ENCODE results near the gene MIEF1. TPM values are rescaled to one million over a fixed set of nuclear protein-coding genes. Genes with fewer than 3 reads are reported as not detected.

Gene MIEF1
- total RNA-seq (2022; extraction: Qiagen RNA extraction): 23.1 to 27.1 TPM (median 24.3 TPM) in 5 replicates

GRCh38 chr22:39502109-39502788 is at the start of gene MIEF1:
Gene MIEF1 (plus strand): TSS chr22:39502290. CDS start chr22:39511295, 9,005 bp downstream.

GRCh38 chr22:39456522-39457197 is 45.4 kb upstream of the MIEF1 start, which contains the start of gene MGAT3:
Gene MGAT3 (plus strand): TSS chr22:39457012. CDS start chr22:39487348, 30,336 bp downstream.

GRCh38 chr22:39520226-39521105 is 18.4 kb downstream of the MIEF1 start, which contains the start of gene ATF4:
Gene ATF4 (plus strand): TSS chr22:39520562. CDS start chr22:39521446, 884 bp downstream.

GRCh38 chr22:39532215-39533073 is 30.4 kb downstream of the MIEF1 start, which contains the start of gene RPS19BP1:
Gene RPS19BP1 (minus strand): TSS chr22:39532748. CDS start chr22:39532738, 10 bp downstream.

Other genes starting within 250 kb of the MIEF1 start
- 1,761 to 2,448 TPM (median 1,791 TPM) in 5 replicates for gene RPL3, start 182.7 kb upstream of the MIEF1 start, total RNA-seq (2022; extraction: Qiagen RNA extraction)
- 10.5 to 12.4 TPM (median 11.8 TPM) in 5 replicates for gene SYNGR1, start 152.3 kb upstream of the MIEF1 start, total RNA-seq (2022; extraction: Qiagen RNA extraction)
- 9.1 to 11.8 TPM (median 10.1 TPM) in 5 replicates for gene TAB1, start 102.5 kb upstream of the MIEF1 start, total RNA-seq (2022; extraction: Qiagen RNA extraction)
- gene MGAT3, start 45.3 kb upstream of the MIEF1 start, total RNA-seq (2022; extraction: Qiagen RNA extraction): 0.64 to 1.4 TPM (median 0.88 TPM) in 5 replicates
- 300 to 374 TPM (median 344 TPM) in 5 replicates for gene ATF4, start 18.3 kb downstream of the MIEF1 start, total RNA-seq (2022; extraction: Qiagen RNA extraction)
- gene RPS19BP1, start 30.5 kb downstream of the MIEF1 start, total RNA-seq (2022; extraction: Qiagen RNA extraction): 75.7 to 116 TPM (median 100 TPM) in 5 replicates
- gene CACNA1I, start 68.5 kb downstream of the MIEF1 start, total RNA-seq (2022; extraction: Qiagen RNA extraction): 0.07 to 0.11 TPM (median 0.08 TPM) in 5 replicates

Measured in A549 treated with AZD2906 at 1 μM for 4 hours (cell line).